Fibroblast of skin of back (primary cell): ENCODE data around the gene TCF12.

Experiments
- DNase-seq: peaks from one replicate; pipeline ENCODE4 v3.0.0-alpha.2; 2013

Gene TCF12

DNA sequence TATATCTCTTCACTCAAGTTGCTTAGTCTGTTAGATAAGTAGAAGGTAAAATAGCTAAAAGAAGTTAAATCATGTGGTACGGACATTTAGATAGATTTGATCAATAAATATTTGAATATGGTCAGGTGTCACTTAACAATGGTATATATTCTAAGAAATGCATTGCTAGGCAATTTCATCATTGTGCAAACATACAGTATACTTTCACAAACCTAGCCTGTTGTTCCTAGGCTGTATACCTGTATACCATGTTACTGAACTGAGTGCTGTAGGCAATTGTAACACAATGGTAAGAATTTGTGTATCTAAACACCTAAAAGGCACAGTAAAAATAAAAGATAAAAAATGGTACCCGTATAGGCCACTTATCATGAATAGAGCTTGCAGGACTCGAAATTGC, 345.1 kb downstream of the TCF12 start:
- DNase-seq: no peak

DNA sequence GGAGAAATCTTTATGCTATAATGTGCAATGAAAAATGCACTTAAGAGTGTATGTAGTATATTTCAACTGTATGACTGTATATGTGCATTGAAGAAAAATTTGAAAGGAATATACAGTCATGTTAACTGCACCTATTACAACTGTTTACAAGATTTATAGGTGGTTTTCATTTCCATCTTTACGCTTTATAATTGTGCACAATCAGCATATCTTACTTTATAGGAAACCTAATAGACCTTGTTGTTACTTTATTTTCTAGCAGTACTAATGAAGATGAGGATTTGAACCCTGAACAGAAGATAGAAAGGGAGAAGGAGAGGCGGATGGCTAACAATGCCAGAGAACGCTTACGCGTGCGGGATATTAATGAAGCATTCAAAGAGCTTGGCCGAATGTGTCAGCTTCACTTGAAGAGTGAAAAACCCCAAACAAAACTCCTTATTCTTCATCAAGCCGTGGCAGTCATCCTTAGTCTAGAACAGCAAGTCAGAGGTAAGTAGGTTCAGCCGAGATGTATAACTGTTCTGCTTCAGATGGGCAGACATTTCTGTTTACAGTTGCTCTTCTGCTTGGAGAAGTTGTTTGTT, 354.4 kb downstream of the TCF12 start:
- DNase-seq: no peak

DNA sequence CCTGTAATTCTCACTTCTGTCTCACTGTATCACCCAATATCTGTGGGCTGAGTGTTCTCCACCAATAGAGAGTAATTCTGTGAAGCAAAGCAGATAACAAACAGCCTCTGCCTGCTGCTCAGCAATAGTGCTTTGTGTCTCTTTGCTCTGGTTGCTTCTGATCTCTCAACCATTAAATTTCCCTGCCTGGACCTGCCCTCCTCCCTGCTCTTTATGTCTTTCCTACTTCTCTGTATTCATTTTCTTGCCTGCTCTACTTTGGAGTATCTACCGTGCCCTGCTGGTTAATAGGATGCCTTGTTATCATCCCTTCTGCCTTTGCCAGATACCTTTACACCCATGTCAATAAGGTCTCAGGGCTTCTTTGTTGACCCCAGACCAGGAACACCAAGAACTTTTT, 355.0 kb downstream of the TCF12 start:
- no peak for DNase-seq

DNA sequence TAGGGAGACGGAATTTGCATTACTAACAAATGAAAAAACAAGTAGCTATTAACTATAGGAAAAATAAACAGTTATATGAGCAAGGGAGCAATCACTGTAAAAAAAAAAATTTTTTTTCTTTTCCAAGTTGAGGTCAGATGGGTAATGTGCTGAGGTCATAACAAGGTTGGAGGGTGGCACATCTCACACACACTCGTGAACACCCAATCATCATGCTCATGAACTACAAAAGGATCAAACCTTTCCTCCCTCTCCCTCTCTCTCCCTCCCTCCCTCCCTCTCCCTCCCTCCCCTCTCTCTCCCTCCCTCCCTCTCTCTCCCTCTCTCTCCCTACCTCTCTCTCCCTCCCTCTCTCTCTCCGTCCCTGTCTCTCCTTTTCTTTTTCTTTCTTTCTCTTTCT, 360.0 kb downstream of the TCF12 start:
- DNase-seq: no peak

DNA sequence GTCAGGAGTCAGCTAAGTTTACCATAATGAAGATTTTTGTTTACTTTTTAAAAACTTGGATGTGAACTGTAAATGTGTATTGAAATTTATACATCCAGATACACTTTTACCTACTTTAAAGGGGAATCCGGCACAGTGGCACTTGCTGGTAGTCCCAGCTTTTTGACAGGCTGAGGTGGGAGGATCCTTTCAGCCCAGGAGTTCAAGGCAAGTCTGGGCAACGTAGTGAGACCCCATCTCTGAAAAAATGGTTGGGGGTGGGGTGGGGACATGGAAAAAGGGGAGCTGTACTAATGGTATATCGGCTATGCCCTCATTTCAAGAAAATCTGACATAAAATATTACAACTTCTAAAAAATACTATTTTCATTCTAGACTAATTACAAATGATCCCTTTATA, 362.0 kb downstream of the TCF12 start:
- DNase-seq: no peak

DNA sequence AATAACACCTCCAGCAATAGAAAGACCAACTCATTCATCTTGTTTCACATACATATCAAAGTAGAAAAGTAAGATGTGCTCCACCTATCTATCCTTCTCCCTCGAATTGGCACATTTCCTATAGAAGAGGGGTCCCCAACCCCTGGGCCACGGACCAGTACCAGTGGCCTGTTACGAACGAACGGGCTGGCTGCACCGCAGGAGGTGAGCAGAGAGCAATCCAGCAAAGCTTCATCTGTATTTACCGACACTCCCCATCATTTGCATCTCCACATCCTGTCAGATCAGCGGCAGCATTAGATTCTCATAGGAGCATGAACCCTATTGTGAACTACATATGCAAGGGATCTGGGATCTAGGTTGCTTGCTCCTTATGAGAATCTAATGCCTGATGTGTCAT, 362.9 kb downstream of the TCF12 start:
- no peak for DNase-seq

DNA sequence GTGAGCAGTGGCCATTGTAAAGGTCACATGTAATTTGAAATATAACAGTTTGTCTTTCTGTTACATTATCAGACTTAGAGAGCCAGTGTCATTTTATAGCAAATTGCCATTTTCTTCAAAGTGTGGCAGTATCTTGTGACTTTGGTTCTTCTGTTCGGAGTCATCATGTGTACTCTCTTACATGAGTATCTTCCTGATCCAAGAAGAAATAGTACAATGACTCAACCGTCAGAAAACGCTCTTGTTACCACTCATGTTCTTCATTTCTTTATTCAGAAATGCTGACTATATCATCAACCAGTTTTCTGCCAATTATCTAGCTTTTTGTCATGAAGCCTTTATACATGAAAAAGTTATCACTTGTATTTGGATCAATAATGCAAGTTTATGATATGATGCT, 364.2 kb downstream of the TCF12 start:
- DNase-seq: no peak

DNA sequence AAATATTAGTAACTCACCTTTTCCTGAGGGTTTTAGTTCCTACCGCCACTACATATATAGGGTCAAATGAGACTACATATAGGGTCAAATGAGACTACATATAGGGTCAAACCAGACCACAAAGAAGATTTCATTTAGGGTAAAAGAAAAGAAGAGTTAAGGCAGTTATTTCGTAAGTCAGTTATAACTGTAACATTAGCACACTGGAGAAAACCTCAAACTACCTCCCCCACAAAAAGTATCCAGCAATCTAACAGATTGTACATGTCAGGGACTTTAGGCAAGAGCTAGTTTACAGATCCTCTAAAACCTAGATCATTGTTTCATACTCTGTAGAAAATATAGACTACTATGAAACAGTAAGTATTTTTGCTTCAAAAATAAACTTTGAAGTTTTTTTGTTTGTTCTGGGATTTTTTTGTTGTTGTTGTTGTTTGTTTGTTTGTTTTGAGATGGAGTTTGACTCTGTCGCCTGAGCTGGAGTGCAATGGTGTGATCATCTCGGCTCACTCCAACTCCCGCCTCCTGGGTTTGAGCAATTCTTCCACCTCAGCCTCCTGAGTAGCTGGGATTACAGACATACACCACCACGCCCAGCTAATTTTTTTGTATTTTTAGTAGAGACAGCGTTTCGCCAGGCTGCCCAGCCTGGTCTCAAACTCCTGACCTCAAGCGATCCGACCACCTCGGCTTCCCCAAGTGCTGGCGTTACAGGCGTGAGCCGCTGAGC, 365.5 kb downstream of the TCF12 start:
- no peak for DNase-seq

DNA sequence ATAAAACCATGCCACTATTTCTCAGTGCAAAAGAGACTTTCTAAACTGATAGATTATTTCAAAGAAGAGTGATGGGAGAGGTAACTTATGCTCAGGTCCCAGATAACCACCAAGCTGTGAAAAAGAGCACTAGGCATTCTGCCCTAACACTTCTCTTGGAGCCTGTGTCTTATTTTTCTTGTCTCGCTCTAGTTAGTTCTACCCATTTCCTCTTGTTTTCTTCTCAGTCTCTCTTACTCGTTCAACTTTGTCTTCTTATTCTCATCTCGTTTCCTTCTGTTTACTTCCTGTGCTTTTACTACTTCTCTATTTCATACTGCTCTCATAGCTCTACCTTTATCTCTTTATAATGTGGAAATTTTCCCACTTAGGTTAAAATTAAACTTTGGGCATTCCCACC, 366.1 kb downstream of the TCF12 start:
- DNase-seq: no peak

DNA sequence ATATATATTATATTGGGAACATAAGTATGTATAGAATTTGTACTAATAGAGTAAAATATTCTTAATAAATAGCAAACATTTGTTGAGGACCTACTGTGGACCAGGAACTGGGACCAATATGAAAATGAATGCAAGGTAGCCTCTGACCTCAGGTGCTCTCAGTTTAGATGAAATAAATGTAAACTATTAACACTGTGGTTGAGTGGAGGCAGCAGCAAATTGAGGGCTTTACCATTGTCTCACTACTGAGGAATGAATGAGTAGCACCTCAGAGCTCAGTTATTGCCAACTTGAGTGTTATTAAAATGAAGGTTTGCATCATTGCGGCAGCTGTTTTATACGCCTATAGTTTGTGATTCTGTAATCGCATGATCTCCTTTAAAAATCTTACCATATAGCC, 366.9 kb downstream of the TCF12 start:
- no peak for DNase-seq

DNA sequence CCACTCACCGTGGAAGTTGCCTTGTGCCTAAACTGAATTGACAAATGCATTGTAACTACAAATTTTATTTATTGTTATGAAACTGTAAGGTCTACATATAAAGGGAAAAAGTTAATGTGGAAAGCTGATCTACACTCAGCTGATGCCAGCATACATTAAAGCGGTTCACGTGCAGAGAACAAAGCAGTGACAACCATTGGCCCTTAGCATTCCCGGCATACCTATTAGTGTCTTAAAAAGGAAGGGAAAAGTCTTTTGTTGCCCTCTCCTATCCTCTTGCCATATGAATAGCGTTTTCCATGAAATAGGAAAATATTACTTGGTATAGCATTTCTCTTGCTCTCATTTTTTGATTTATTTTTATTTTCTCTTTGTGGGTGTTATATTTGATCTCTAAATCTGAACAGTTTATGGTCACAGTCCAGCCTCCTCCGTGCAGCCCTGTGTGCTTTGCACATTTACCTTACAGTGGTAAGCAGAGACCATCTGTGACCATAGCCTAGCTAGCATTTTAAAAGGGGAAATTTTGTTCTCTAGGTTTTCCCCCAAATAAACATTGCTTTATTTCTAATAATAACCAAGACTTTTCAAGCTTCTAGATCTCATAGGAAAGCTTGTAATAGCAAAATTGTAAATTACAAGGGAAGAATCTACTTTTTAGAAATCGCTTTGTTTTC, 368.1 kb downstream of the TCF12 start:
- DNase-seq: no peak

DNA sequence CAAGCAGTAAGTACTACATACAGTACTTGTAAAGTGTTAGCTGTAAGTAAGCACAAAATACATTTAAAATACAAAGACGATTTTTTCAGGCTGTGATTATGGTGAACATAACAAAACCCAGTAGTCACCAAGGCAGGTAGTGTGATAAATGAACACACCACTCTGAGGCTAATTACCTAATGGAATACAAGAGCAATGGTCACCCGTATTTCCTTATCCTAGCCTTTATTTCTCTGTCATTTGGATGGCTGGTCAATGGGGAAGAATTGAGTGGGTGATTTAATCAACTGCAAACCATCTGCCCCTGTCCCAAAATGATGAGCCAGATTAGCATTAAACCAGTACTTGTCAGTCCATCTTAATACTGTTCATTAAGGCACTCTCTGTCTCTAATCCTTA, 368.7 kb downstream of the TCF12 start:
- no peak for DNase-seq

DNA sequence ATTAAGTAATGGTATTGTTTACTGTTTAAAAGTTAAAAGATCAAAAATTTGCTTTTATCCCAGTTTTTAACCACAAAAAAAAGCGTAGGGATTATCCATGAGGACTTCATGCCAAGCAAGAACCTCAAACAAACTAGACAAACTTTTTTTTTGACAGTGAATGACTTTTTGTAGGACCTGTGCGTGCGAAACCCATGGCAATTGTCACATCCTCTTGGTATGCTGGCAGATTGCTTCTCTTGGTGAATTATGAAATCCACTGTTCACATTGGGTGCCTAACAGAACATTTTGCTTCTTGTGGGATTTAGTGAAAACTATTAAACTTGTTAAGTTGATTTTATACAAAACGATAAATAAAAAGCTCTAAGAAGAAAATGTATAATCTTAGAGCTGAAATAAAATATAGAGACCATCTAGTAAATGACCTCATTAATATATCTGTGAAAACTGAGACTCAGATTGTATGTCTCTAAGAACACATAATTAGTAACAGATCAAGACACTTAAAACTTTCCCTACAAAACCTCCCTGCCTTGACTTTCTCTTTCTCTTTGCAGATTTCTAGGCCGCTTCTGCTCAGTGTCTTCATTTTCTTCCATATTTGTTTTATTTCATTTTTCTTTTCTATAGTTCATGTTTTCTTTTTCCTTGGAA, 370.6 kb downstream of the TCF12 start:
- peak; percentile 19 for DNase-seq

DNA sequence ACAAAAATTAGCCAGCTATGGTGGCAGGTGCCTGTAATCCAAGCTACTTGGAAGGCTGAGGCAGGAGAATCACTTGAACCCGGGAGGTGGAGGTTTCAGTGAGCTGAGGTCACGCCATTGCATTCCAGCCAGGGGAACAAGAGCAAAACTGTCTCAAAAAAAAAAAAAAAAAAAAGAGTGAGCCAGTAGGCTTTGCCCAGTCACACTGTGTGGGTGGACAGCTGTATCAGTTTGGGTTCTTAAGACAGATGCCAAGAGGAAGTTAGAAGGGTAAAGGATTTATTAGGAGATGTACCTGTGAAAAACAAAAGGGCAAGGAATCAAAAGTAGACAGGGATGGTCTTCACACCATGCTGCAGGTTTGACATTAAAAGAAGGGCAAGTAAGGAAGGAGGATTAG, 371.7 kb downstream of the TCF12 start:
- no peak for DNase-seq

DNA sequence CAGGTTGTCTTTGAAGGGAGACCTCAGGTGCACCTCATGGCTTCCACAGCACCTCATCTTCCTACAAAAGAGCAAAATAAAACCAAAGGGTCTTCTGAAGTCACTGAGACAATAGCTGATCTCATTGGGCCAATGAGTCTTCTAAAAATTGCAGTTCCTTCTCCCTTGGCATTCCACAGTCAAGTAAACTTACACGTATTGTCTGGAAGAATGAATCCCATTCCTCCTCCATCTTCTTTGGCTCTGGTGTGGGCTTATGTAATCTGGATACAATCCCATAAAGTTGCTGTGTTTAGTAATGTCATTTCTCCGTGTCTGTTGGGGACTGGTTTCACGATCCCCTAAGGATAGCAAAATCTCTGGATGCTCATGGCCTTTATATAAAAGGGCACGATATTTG, 372.4 kb downstream of the TCF12 start:
- no peak for DNase-seq

DNA sequence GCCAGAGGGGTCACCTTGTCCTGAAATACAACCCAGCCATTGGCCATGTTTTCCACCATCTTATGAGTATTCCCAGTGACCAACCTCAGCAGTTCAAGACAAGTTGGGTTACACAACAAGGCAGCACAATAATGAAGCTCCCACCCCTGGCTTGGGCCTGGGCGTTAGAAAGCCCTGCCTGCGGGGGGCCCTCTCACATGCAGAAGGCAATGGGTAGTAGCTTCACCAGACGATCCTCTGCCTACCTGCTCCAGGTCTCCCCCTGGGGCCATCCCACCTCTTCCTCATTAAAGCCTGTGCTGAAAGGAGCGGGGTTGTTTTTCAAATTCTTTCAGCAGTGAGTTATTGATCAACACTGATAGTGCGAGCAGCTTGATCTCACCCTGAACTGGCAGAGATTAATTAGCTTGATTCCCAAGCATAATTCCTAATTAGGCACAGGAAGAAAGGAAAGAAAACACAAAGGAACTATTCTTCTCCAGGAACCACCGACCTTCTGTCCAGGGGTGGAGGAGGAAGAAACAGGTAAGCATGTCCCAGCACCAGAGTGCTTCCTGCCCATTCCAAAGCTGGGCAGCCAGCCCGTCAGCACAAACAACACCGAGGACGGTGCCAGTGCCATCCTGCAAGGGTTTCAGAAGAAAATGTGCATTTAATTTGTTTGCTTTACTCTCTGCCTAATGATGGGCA, 378.2 kb downstream of the TCF12 start:
- no peak for DNase-seq

DNA sequence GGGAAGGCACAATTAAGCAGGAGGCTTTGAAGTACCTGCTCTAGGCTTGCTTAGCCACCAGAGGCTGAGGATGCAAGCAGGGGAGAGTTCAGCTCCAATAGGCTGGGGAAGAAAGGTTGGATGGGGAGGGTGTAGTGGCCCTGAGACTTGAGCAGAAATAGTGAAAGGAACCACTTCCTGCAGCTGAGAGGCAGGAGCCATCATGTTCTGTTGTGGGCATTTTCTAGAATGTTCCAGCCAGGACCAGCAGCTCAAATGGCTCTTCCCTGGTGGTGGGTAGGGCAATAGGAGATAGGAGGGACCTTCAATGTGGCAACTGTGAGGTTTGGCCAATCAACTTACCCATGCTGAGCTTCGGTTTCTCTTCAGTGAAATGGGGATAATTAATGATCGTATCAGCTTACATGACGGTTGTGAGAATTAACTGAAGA, 378.7 kb downstream of the TCF12 start:
- no peak for DNase-seq

DNA sequence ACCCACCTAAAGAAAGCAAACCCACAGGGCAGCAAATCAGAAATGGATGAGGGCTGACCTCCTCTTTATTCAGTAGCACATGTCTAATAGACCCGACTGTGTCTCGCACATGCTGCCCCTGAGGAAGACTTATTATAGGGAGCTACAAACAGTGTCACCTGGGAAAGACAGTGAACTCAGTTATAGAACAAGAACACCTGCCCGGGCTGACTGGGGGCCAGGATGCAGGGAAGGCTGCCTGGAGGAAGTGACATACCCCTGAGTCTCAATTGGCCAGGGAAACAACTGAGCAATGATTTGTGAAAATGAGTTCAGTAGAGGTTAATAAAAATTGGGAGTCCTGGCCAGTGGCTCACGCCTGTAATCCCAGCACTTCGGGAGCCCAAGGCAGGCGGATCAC, 379.2 kb downstream of the TCF12 start:
- no peak for DNase-seq

DNA sequence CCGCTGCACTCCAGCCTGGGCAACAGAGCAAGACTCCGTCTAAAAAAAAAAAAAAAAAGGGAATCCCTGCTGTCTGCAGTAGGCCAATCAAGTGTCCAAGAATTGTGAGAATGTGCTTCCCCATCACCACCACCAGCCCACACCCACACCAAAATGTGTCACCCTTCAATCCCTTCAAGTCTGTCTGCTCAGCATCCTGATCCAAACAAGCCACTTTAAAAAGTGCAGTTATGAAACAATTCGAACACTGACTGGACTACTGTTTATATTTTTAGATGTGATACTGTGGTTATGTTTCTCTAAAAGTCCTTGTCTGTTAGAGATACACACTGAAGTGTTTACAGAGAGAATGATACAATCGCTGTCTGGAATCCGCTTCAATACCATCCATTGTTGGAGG, 379.8 kb downstream of the TCF12 start:
- DNase-seq: peak; percentile 42

DNA sequence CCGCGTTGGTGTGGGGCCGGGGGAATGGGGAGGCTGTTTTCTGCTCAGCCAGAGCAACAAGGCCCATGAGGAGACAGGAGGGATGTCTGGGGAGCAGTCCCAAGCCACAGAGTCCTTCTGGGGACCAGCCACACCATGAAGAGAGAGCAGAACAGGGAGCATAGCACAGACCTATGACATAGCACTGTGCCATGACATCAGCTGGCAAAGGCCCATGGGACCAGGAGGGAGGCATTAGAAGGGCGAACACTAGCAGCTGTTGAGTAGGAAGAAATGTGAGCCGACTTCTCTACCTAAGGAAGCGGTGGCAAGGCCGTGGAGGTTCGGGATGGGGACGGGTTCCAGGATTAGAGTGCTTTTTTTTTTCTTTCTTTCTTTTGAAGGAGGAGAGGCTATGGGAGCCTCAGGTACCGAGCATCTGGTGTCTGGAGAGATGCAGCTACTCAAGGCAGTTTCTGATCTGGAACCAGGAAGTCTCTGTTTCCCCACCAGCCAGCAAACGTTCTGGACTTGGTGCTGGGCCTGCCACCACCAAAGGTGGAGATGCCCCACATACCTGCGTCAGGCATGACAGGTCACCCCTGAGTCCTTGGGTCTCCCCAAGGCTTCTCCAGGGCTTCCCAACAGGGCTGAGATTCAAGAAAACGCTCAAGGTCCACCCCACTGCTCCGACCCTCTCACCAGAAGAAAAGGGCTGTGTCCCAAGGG, 380.6 kb downstream of the TCF12 start:
- peak; percentile 6 for DNase-seq

DNA sequence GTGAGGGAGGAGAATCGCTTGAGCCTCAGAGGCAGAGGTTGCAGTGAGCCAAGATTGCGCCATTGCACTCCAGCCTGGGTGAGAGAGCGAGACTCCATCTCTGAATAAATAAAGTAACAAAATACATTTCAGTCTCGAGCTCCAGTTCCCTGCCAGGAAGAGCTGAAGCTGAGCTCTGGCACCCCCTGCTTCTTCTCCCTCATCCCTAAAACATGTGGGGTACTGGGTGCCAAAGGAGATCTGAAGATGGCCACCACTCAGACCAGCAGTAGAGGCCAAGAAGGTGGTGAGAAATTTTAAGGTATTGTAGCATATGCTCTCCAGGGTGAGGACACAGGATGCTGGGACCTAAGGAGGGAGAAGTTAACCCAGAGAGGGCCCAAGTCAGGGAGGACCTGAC, 382.9 kb downstream of the TCF12 start:
- no peak for DNase-seq

DNA sequence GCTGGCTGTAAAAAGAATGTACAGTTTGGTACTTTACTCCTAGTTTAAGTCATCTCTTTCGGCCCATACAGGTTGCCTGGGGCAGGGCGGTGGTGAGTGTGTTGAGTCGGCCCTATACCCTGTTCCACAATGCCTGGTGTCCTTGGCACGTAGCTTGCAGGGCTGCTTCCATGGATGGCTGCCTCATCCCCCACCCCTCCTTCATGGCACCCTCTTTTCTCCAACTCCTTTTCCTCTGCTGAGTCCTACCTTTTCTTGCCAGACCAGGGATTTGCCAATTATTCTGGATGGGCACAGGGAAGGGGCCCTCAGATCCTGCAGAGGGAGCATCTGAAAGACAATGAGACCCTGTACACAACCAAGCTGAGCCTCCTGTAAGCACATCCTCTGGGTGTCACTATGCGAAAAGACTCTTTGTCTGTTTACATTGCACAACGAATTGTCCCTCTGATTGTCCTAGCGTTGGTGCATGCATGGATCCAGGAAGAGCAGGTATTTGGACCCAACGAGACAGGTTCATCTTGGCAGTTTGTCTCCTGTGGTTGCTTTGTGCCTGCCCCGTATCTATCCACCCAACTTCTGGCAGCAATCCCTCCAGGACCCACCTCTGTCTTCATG, 384.3 kb downstream of the TCF12 start:
- no peak for DNase-seq
